Measurements from ENCODE around the gene THPO.

GRCh38 chr3:184327171-184327570 is 50.8 kb downstream of the THPO start:
- TF ChIP-seq, protein P1, sequence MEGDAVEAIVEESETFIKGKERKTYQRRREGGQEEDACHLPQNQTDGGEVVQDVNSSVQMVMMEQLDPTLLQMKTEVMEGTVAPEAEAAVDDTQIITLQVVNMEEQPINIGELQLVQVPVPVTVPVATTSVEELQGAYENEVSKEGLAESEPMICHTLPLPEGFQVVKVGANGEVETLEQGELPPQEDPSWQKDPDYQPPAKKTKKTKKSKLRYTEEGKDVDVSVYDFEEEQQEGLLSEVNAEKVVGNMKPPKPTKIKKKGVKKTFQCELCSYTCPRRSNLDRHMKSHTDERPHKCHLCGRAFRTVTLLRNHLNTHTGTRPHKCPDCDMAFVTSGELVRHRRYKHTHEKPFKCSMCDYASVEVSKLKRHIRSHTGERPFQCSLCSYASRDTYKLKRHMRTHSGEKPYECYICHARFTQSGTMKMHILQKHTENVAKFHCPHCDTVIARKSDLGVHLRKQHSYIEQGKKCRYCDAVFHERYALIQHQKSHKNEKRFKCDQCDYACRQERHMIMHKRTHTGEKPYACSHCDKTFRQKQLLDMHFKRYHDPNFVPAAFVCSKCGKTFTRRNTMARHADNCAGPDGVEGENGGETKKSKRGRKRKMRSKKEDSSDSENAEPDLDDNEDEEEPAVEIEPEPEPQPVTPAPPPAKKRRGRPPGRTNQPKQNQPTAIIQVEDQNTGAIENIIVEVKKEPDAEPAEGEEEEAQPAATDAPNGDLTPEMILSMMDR (IDR thresholded peaks at IDR 0.05; ENCODE audit: low read length): no peak
- TF ChIP-seq EZH2 (optimal IDR thresholded peaks at IDR 0.05; ENCODE audit: low read depth, low read length): no peak

All from MM.1S (cell line).